ENCODE results near the gene MZF1. TPM values are rescaled to one million over a fixed set of nuclear protein-coding genes. Genes with fewer than 3 reads are reported as not detected.

MZF1 gene
- total and polyA plus RNA-seq, 10 of the 15 experiments (the other 5 are each of a cell fraction or from before 2014, with no cell fraction given) = 0.38 to 14.7 (median 7.2) TPM

- TF ChIP-seq ZNF207 (IDR thresholded peaks at IDR 0.05; ENCODE audit: borderline replicate concordance) (peak; percentile 91), SUZ12 (IDR thresholded peaks at IDR 0.05; ENCODE audit: unreplicated experiment) (no peak), ZNF217 (IDR thresholded peaks at IDR 0.05) (no peak), STAT3 (IDR thresholded peaks at IDR 0.05; ENCODE audit: low read depth, low read length) (0 out of 2 replicates have a peak, but pooled peaks have one; percentile 72), JUND (IDR thresholded peaks at IDR 0.05; ENCODE audit: low read depth, low read length) (no peak), YY1 (IDR thresholded peaks at IDR 0.05; ENCODE audit: low read depth, low read length) (peak; percentile 72), CREM (IDR thresholded peaks at IDR 0.05; ENCODE audit: low read depth) (peak; percentile 98), BCL3 (IDR thresholded peaks at IDR 0.05; ENCODE audit: borderline replicate concordance, insufficient read depth, low read depth, low read length, poor library complexity, severe bottlenecking) (no peak), IRF4 (IDR thresholded peaks at IDR 0.05; ENCODE audit: low read depth, low read length) (peak; percentile 8; the same call in 1 of the 2 replicates), HSF1 (IDR thresholded peaks at IDR 0.05; ENCODE audit: low read depth, low read length) (no peak), RAD51 (IDR thresholded peaks at IDR 0.05) (peak; percentile 64; the same call in 1 of the 2 replicates), MXI1 (IDR thresholded peaks at IDR 0.05; ENCODE audit: low read depth, low read length) (peak; percentile 100), TAF1 (IDR thresholded peaks at IDR 0.05; ENCODE audit: borderline replicate concordance, low read depth, low read length) (no peak; the same call in 1 of the 2 replicates), EGR1 (IDR thresholded peaks at IDR 0.05; ENCODE audit: borderline replicate concordance in 1 of 2, low read depth in 2 of 2, low read length in 2 of 2) (peak; percentile 6 to 81), NFYA (IDR thresholded peaks at IDR 0.05; ENCODE audit: borderline replicate concordance, low read depth, low read length) (no peak; the same call in 1 of the 2 replicates), ASH2L (IDR thresholded peaks at IDR 0.05; ENCODE audit: borderline replicate concordance, low read depth) (no peak), RBBP5 (conservative IDR thresholded peaks at IDR 0.05) (no peak), BCLAF1 (IDR thresholded peaks at IDR 0.05) (no peak), CHD1 (IDR thresholded peaks at IDR 0.05; ENCODE audit: low read depth, low read length) (peak; percentile 82; the same call in 1 of the 2 replicates), POU2F2 (IDR thresholded peaks at IDR 0.05; ENCODE audit: borderline replicate concordance, low read depth, low read length) (peak; percentile 56; the same call in 1 of the 3 replicates), YBX1 (IDR thresholded peaks at IDR 0.05) (no peak)
- TF ChIP-seq, protein P1, sequence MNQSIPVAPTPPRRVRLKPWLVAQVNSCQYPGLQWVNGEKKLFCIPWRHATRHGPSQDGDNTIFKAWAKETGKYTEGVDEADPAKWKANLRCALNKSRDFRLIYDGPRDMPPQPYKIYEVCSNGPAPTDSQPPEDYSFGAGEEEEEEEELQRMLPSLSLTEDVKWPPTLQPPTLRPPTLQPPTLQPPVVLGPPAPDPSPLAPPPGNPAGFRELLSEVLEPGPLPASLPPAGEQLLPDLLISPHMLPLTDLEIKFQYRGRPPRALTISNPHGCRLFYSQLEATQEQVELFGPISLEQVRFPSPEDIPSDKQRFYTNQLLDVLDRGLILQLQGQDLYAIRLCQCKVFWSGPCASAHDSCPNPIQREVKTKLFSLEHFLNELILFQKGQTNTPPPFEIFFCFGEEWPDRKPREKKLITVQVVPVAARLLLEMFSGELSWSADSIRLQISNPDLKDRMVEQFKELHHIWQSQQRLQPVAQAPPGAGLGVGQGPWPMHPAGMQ (IDR thresholded peaks at IDR 0.05; ENCODE audit: borderline replicate concordance) = no peak
Measured at GRCh38 chr19:58572818-58573657, at the start of gene MZF1 (continued).
